Kidney epithelial cell (primary cell): ENCODE results near the gene GAPDH. TPM values are rescaled to one million over a fixed set of nuclear protein-coding genes. Genes with fewer than 3 reads are reported as not detected.
"Not testable (repeated sequence)": the region's sequence is repeated elsewhere in the genome, so short reads cannot be mapped to it uniquely, and the experiment has no call there.

Source experiments
- DNase-seq: peaks from one replicate; pipeline ENCODE4 v3.0.0-alpha.2; 2010; ENCODE audit warnings: low read depth
- H3K27me3 ChIP-seq: 2 replicates; pipeline ENCODE4 v1.6.0; 2011; ENCODE audit warnings: low read length; ENCODE audit not compliant: control insufficient read depth, insufficient read depth
- H3K36me3 ChIP-seq: 2 replicates; pipeline ENCODE4 v1.5.1; 2011; ENCODE audit warnings: low read length; ENCODE audit not compliant: control insufficient read depth, insufficient read depth
- H3K4me3 ChIP-seq: 2 replicates; pipeline ENCODE4 v1.5.1; 2011; ENCODE audit warnings: low read depth, mild to moderate bottlenecking, control low read depth, low read length
- CTCF ChIP-seq: IDR thresholded peaks from 2 replicates; pipeline ENCODE4 v1.5.1; 2011; ENCODE audit warnings: mild to moderate bottlenecking, moderate library complexity, low read length, control low read depth, inconsistent platforms; ENCODE audit not compliant: insufficient read depth, poor library complexity, severe bottlenecking
- total RNA-seq: library from RNA; depleted of rRNA; stranded (reverse); fragments of >200 nt; gene quantifications from 2 replicates; pipeline ENCODE4 v1.2.3, GENCODE V29; 2015

The GAPDH gene
- total RNA-seq: 3,951 and 4,700 TPM in 2 replicates

- Histone ChIP-seq H3K27me3 (no peaks in the 10 kb centered on the region), H3K4me3 (peak within 1 kb of the TSS; percentile 65), H3K36me3 (peaks cover 10% of the 10 kb centered on the region)
- no peak for DNase-seq
- TF ChIP-seq CTCF: no peak
Observed at GRCh38 chr12:6533923-6534694, at the start of gene GAPDH. Gene GAPDH, plus strand, starts transcription at chr12:6534517. Its CDS starts 316 bp downstream, at chr12:6534833.

- no peak for DNase-seq
- no peaks in the 10 kb centered on the region for H3K36me3 ChIP-seq
- no peaks in the 10 kb centered on the region for H3K27me3 ChIP-seq
- no peak for TF ChIP-seq CTCF
- no peak overlapping the region for H3K4me3 ChIP-seq
Observed at GRCh38 chr12:6488240-6488639, 46.1 kb upstream of the GAPDH start.

GRCh38 chr12:6489449-6489848 lies 44.9 kb upstream of the GAPDH start:
- no peak for DNase-seq
- Histone ChIP-seq H3K4me3 (no peak overlapping the region), H3K36me3 (no peaks in the 10 kb centered on the region), H3K27me3 (no peaks in the 10 kb centered on the region)
- no peak for TF ChIP-seq CTCF

GRCh38 chr12:6490673-6491072 lies 43.6 kb upstream of the GAPDH start:
- not testable (repeated sequence) for DNase-seq, H3K4me3 ChIP-seq, H3K36me3 ChIP-seq, H3K27me3 ChIP-seq

GRCh38 chr12:6492838-6493496 lies 41.4 kb upstream of the GAPDH start, which contains the start of gene MRPL51:
Gene MRPL51, minus strand, starts transcription at chr12:6493262. Its CDS starts 126 bp downstream, at chr12:6493136.
- Histone ChIP-seq H3K27me3 (no peaks in the 10 kb centered on the region), H3K36me3 (no peaks in the 10 kb centered on the region), H3K4me3 (peak within 1 kb of the TSS; percentile 81)
- no peak for TF ChIP-seq CTCF
- peak; percentile 63 for DNase-seq

- peak; percentile 79 for DNase-seq
- TF ChIP-seq CTCF: peak; percentile 5
- H3K36me3 ChIP-seq: no peaks in the 10 kb centered on the region
- peak within 1 kb of the TSS; percentile 81 for H3K4me3 ChIP-seq
- no peaks in the 10 kb centered on the region for H3K27me3 ChIP-seq
Observed at GRCh38 chr12:6493497-6494257, 40.6 kb upstream of the GAPDH start, which contains the start of gene NCAPD2. Gene NCAPD2, plus strand, starts transcription at chr12:6494102. Its CDS starts 997 bp downstream, at chr12:6495099.
